ENCODE data around the gene MAST4.

Gene MAST4

GRCh38 chr5:66606713-66607112 is 10.5 kb downstream of the MAST4 start:
- no peak for DNase-seq

GRCh38 chr5:66608501-66608900 is 12.3 kb downstream of the MAST4 start:
- no peak for DNase-seq

GRCh38 chr5:66609615-66610014 is 13.4 kb downstream of the MAST4 start:
- no peak for DNase-seq

GRCh38 chr5:66612226-66612625 is 16.0 kb downstream of the MAST4 start:
- DNase-seq: no peak

GRCh38 chr5:66615136-66615535 is 18.9 kb downstream of the MAST4 start:
- no peak for DNase-seq

- no peak for DNase-seq
These were observed 19.7 kb downstream of the MAST4 start for GRCh38 chr5:66615894-66616293.

GRCh38 chr5:66616520-66617225 is 20.5 kb downstream of the MAST4 start:
- DNase-seq: peak; percentile 39

GRCh38 chr5:66617226-66617861 is 21.2 kb downstream of the MAST4 start:
- DNase-seq: no peak

- no peak for DNase-seq
These were observed 22.0 kb downstream of the MAST4 start for GRCh38 chr5:66617991-66618768.

- DNase-seq: peak; percentile 95
These were observed 24.5 kb downstream of the MAST4 start for GRCh38 chr5:66620711-66621110.

- no peak for DNase-seq
These were observed 25.0 kb downstream of the MAST4 start for GRCh38 chr5:66621146-66621545.

- DNase-seq: no peak
These were observed 25.5 kb downstream of the MAST4 start for GRCh38 chr5:66621736-66622135.

- no peak for DNase-seq
These were observed 32.4 kb downstream of the MAST4 start for GRCh38 chr5:66628561-66628960.

GRCh38 chr5:66629446-66629845 is 33.3 kb downstream of the MAST4 start:
- DNase-seq: no peak

- no peak for DNase-seq
These were observed 37.6 kb downstream of the MAST4 start for GRCh38 chr5:66633754-66634153.

- no peak for DNase-seq
These were observed 38.4 kb downstream of the MAST4 start for GRCh38 chr5:66634601-66635000.

- no peak for DNase-seq
These were observed 41.8 kb downstream of the MAST4 start for GRCh38 chr5:66637994-66638393.

GRCh38 chr5:66639037-66639436 is 42.8 kb downstream of the MAST4 start:
- DNase-seq: no peak

- no peak for DNase-seq
These were observed 46.3 kb downstream of the MAST4 start for GRCh38 chr5:66642538-66642937.

- no peak for DNase-seq
These were observed 47.2 kb downstream of the MAST4 start for GRCh38 chr5:66643387-66643786.

GRCh38 chr5:66644111-66644510 is 47.9 kb downstream of the MAST4 start:
- DNase-seq: no peak

GRCh38 chr5:66645039-66645438 is 48.8 kb downstream of the MAST4 start:
- DNase-seq: peak; percentile 63

GRCh38 chr5:66646570-66646969 is 50.4 kb downstream of the MAST4 start:
- no peak for DNase-seq

Data from hematopoietic multipotent progenitor cell treated with erythropoietin and hydrocortisone succinate and interleukin-3 and kit ligand, for 8 days (in vitro differentiated cells).